C4-2B (cell line): ENCODE results near the gene NISCH.

Experiments used
- H3K27ac ChIP-seq: fragments of 450-650 bp; 2 replicates; pipeline ENCODE4 v1.5.1; 2017
- CTCF ChIP-seq: fragments of 450-650 bp; conservative IDR thresholded peaks from 2 replicates; pipeline ENCODE4 v1.5.1; 2017; ENCODE audit warnings: mild to moderate bottlenecking
- ZFX ChIP-seq: fragments of 450-650 bp; IDR thresholded peaks from 2 replicates; pipeline ENCODE4 v1.6.1; 2017

Gene NISCH

GRCh38 chr3:52490939-52491526 is 35.6 kb downstream of the NISCH start:
- H3K27ac ChIP-seq, result no peak overlapping the region
- no peak for TF ChIP-seq ZFX

DNA sequence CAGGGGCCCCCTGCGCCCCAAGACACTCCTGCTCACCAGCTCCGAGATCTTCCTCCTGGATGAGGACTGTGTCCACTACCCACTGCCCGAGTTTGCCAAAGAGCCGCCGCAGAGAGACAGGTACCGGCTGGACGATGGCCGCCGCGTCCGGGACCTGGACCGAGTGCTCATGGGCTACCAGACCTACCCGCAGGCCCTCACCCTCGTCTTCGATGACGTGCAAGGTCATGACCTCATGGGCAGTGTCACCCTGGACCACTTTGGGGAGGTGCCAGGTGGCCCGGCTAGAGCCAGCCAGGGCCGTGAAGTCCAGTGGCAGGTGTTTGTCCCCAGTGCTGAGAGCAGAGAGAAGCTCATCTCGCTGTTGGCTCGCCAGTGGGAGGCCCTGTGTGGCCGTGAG is 36.7 kb downstream of the NISCH start:
- H3K27ac ChIP-seq, result no peak overlapping the region
- no peak for TF ChIP-seq ZFX
- no peak for TF ChIP-seq CTCF

GRCh38 chr3:52493232-52494017 is 38.0 kb downstream of the NISCH start:
- H3K27ac ChIP-seq, result no peak overlapping the region
- TF ChIP-seq CTCF, result no peak
- TF ChIP-seq ZFX, result no peak

GRCh38 chr3:52494445-52494844 is 39.0 kb downstream of the NISCH start:
- no peak overlapping the region for H3K27ac ChIP-seq
- TF ChIP-seq ZFX (no peak), CTCF (no peak)

DNA sequence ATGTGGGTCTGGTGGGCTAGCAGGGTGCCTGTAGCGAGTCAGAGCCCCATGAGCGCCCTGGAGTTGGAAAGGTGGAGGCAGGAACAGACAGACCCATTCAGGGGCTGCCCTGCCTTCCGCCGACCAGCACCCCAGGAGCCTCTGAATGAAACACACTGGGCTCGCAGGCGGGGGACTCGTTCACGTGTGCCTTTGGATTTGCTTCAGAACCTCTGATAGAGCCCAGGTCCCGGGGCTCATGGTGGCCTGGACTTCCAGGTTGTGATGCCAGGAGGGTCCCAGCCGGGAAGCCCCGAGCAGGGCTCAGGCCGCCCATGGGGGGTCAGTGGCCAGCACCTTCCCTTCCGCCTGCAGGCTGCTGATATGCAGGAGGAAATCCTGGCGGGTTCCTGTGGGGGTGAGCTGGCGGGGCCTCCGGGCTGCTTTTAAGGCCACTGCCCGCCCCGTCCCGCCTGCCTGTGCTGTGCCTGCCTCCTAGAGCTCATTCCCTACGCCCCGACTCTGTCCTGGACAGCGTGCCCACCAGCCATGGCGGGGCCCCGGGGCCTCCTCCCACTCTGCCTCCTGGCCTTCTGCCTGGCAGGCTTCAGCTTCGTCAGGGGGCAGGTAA is 39.6 kb downstream of the NISCH start, which contains the start of gene STAB1:
Gene STAB1, plus strand, starts transcription at position 453 of the 610 bp plus-strand sequence. Its CDS starts 76 bp downstream, at position 529.
- no peak within 1 kb of the TSS for H3K27ac ChIP-seq
- TF ChIP-seq CTCF (no peak), ZFX (no peak)

GRCh38 chr3:52495777-52496602 is 40.6 kb downstream of the NISCH start:
- H3K27ac ChIP-seq, result no peak overlapping the region

More at GRCh38 chr3:52495777-52496602, 40.6 kb downstream of the NISCH start:
- TF ChIP-seq ZFX (no peak), CTCF (no peak)
